GM23338 (cell line): Measurements from ENCODE around the gene FBXO47. TPM values are rescaled to one million over a fixed set of nuclear protein-coding genes. Genes with fewer than 3 reads are reported as not detected.

Experiments
- ATAC-seq: fragments of 200-7000 bp; cut with Tn5 transposase; 3 replicates; pipeline ENCODE4 v1.9.1; 2020
- DNase-seq: peaks from one replicate; pipeline ENCODE4 v3.0.0-alpha.2; 2015; ENCODE audit warnings: low spot score
- H2AFZ ChIP-seq: fragments of 200-600 bp; sonication (generic); 2 replicates; pipeline ENCODE4 v1.8.0; 2016; ENCODE audit warnings: antibody characterized with exemption, mild to moderate bottlenecking, moderate library complexity
- H3F3A ChIP-seq: fragments of 200-600 bp; sonication (generic); replicated peaks from 2 replicates; pipeline ENCODE4 v1.8.0; 2017; ENCODE audit warnings: antibody characterized with exemption, mixed run types, low read depth
- H3K27ac ChIP-seq: fragments of 200-600 bp; sonication (generic); 2 replicates; pipeline ENCODE4 v1.6.1; 2016; ENCODE audit warnings: low read depth
- H3K27me3 ChIP-seq: fragments of 200-600 bp; sonication (generic); 2 replicates; pipeline ENCODE4 v1.8.0; 2016; ENCODE audit warnings: mild to moderate bottlenecking, mixed run types, moderate library complexity; ENCODE audit not compliant: insufficient read depth
- H3K36me3 ChIP-seq: fragments of 200-600 bp; sonication (generic); 2 replicates; pipeline ENCODE4 v1.8.0; 2016; ENCODE audit warnings: mild to moderate bottlenecking; ENCODE audit not compliant: insufficient read depth
- H3K4me1 ChIP-seq: fragments of 200-600 bp; sonication (generic); 2 replicates; pipeline ENCODE4 v1.8.0; 2016; ENCODE audit warnings: mild to moderate bottlenecking, moderate library complexity; ENCODE audit not compliant: insufficient read depth
- H3K4me2 ChIP-seq: fragments of 200-600 bp; sonication (generic); 2 replicates; pipeline ENCODE4 v1.7.1; 2017; ENCODE audit warnings: mixed run types
- H3K4me3 ChIP-seq: fragments of 200-600 bp; sonication (generic); 2 replicates; pipeline ENCODE4 v1.6.1; 2016; ENCODE audit warnings: mixed run types
- H3K79me2 ChIP-seq: fragments of 200-600 bp; sonication (generic); replicated peaks from 2 replicates; pipeline ENCODE4 v1.8.0; 2017; ENCODE audit warnings: mild to moderate bottlenecking; ENCODE audit not compliant: insufficient read depth
- H3K9me2 ChIP-seq: fragments of 200-600 bp; sonication (generic); 2 replicates; pipeline ENCODE4 v1.8.0; 2017; ENCODE audit not compliant: insufficient read depth
- H4K20me1 ChIP-seq: fragments of 200-600 bp; sonication (generic); replicated peaks from 2 replicates; pipeline ENCODE4 v1.8.0; 2017; ENCODE audit warnings: mild to moderate bottlenecking; ENCODE audit not compliant: insufficient read depth
- H3K27ac Mint-ChIP-seq: 2 replicates; pipeline ENCODE4 v1.8.0; 2020; ENCODE audit warnings: inconsistent platforms, mild to moderate bottlenecking, moderate library complexity, mixed read lengths
- H3K27me3 Mint-ChIP-seq: 3 replicates; pipeline ENCODE4 v1.8.0; 2022; ENCODE audit warnings: low read depth, mild to moderate bottlenecking, moderate library complexity, mixed read lengths, inconsistent platforms; ENCODE audit not compliant: insufficient read depth, poor library complexity
- H3K36me3 Mint-ChIP-seq: 3 replicates; pipeline ENCODE4 v1.8.0; 2021; ENCODE audit warnings: low read depth, mild to moderate bottlenecking, inconsistent platforms, moderate library complexity, mixed read lengths
- H3K4me1 Mint-ChIP-seq: 3 replicates; pipeline ENCODE4 v1.8.0; 2020; ENCODE audit warnings: mild to moderate bottlenecking, inconsistent platforms, mixed read lengths
- H3K4me3 Mint-ChIP-seq: 3 replicates; pipeline ENCODE4 v1.8.0; 2021; ENCODE audit warnings: moderate library complexity, mild to moderate bottlenecking, inconsistent platforms, mixed read lengths
- H3K9me3 Mint-ChIP-seq: 3 replicates; pipeline ENCODE4 v1.8.0; 2020; ENCODE audit warnings: moderate library complexity, mild to moderate bottlenecking, inconsistent platforms, mixed read lengths
- CREB1 ChIP-seq: fragments of 250-450 bp; sonication (Bioruptor Pico); IDR thresholded peaks from 2 replicates; pipeline ENCODE4 v1.5.0; 2020; ENCODE audit warnings: low read depth, mild to moderate bottlenecking, moderate library complexity
- EZH2 ChIP-seq: fragments of 200-600 bp; sonication (generic); IDR thresholded peaks from one replicate; pipeline ENCODE4 v1.8.0; 2017; ENCODE audit warnings: antibody characterized with exemption, mild to moderate bottlenecking, low read depth; ENCODE audit not compliant: unreplicated experiment
- EZH2phosphoT487 ChIP-seq: fragments of 200-600 bp; sonication (generic); IDR thresholded peaks from one replicate; pipeline ENCODE4 v1.8.1; 2018; ENCODE audit warnings: antibody characterized with exemption; ENCODE audit not compliant: unreplicated experiment
- JUNB ChIP-seq: IDR thresholded peaks from one replicate; pipeline ENCODE4 v1.6.1; 2016; ENCODE audit warnings: antibody characterized with exemption; ENCODE audit not compliant: unreplicated experiment
- NANOG ChIP-seq: IDR thresholded peaks from 2 replicates; pipeline ENCODE4 v1.6.1; 2016; ENCODE audit warnings: antibody characterized with exemption, borderline replicate concordance
- POLR2AphosphoS5 ChIP-seq: IDR thresholded peaks from 2 replicates; pipeline ENCODE4 v1.6.1; 2016; ENCODE audit warnings: antibody characterized with exemption, low read depth
- STAT1 ChIP-seq: IDR thresholded peaks from one replicate; pipeline ENCODE4 v1.6.1; 2016; ENCODE audit warnings: antibody characterized with exemption; ENCODE audit not compliant: unreplicated experiment
- ZNF114 ChIP-seq: fragments of 250-450 bp; sonication (Bioruptor Pico); IDR thresholded peaks from 2 replicates; pipeline ENCODE4 v1.5.0; 2020; ENCODE audit warnings: mild to moderate bottlenecking, moderate library complexity
- ZNF331 ChIP-seq: fragments of 250-450 bp; sonication (Bioruptor Pico); IDR thresholded peaks from 2 replicates; pipeline ENCODE4 v1.5.0; 2020; ENCODE audit warnings: low read depth, mild to moderate bottlenecking, moderate library complexity
- polyA plus RNA-seq: library from polyadenylated mRNA; unstranded; fragments of >200 nt; fragmentation: Nextera tagmentation; extraction: Ambion mirVana; gene quantifications from 2 replicates; pipeline ENCODE4 v1.2.1, GENCODE V29; 2016
- total RNA-seq: library from RNA; depleted of rRNA; stranded (reverse); fragments of >200 nt; shearing (Covaris generic); gene quantifications from 2 replicates; pipeline ENCODE4 v1.2.3, GENCODE V29; 2014
- TF ChIP-seq, protein P1 (sequence below), 2 experiments: fragments of 200-600 bp in 1 of 2; sonication (generic) in 1 of 2; conservative IDR thresholded peaks; 2 replicates each; pipeline versions ENCODE4 v1.5.1 to v1.6.1; 2016 to 2017; ENCODE audit warnings: antibody characterized with exemption in 2 of 2, low read depth in 2 of 2, mild to moderate bottlenecking in 2 of 2, moderate library complexity in 1 of 2
- TF ChIP-seq, protein P2 (sequence below): fragments of 250-450 bp; sonication (Bioruptor Pico); IDR thresholded peaks from 2 replicates; pipeline ENCODE4 v1.5.0; 2020; ENCODE audit warnings: mild to moderate bottlenecking, moderate library complexity
- TF ChIP-seq, protein P3 (sequence below): IDR thresholded peaks from one replicate; pipeline ENCODE4 v1.6.1; 2018; ENCODE audit warnings: antibody characterized with exemption; ENCODE audit not compliant: unreplicated experiment

Gene FBXO47
- total and polyA plus RNA-seq, 2 experiments from 2014 or later, result not detected

DNA sequence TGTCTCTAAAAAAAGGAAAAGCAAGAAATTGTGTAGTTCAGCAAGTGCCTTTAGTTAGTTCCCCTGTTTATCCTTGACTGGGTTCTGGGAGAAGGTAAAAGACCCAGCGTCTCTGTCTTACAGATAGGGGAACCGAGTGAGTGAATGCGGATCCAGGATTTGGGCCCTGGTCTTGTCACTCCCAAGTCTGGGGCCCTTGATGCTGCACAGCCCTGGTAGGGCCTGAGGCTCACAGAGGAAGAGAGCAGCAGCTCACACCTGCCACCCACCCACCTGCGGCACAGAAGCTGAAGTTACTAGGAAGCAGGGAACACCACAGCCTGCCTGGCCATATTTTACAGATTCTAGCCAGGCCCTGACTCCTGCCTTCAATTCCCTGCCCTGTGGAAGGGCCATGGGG is 75.1 kb downstream of the FBXO47 start (continued):
- TF ChIP-seq, protein P1, sequence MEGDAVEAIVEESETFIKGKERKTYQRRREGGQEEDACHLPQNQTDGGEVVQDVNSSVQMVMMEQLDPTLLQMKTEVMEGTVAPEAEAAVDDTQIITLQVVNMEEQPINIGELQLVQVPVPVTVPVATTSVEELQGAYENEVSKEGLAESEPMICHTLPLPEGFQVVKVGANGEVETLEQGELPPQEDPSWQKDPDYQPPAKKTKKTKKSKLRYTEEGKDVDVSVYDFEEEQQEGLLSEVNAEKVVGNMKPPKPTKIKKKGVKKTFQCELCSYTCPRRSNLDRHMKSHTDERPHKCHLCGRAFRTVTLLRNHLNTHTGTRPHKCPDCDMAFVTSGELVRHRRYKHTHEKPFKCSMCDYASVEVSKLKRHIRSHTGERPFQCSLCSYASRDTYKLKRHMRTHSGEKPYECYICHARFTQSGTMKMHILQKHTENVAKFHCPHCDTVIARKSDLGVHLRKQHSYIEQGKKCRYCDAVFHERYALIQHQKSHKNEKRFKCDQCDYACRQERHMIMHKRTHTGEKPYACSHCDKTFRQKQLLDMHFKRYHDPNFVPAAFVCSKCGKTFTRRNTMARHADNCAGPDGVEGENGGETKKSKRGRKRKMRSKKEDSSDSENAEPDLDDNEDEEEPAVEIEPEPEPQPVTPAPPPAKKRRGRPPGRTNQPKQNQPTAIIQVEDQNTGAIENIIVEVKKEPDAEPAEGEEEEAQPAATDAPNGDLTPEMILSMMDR (conservative IDR thresholded peaks at IDR 0.05; ENCODE audit: low read depth in 2 of 2), result no peak
- TF ChIP-seq, protein P2, sequence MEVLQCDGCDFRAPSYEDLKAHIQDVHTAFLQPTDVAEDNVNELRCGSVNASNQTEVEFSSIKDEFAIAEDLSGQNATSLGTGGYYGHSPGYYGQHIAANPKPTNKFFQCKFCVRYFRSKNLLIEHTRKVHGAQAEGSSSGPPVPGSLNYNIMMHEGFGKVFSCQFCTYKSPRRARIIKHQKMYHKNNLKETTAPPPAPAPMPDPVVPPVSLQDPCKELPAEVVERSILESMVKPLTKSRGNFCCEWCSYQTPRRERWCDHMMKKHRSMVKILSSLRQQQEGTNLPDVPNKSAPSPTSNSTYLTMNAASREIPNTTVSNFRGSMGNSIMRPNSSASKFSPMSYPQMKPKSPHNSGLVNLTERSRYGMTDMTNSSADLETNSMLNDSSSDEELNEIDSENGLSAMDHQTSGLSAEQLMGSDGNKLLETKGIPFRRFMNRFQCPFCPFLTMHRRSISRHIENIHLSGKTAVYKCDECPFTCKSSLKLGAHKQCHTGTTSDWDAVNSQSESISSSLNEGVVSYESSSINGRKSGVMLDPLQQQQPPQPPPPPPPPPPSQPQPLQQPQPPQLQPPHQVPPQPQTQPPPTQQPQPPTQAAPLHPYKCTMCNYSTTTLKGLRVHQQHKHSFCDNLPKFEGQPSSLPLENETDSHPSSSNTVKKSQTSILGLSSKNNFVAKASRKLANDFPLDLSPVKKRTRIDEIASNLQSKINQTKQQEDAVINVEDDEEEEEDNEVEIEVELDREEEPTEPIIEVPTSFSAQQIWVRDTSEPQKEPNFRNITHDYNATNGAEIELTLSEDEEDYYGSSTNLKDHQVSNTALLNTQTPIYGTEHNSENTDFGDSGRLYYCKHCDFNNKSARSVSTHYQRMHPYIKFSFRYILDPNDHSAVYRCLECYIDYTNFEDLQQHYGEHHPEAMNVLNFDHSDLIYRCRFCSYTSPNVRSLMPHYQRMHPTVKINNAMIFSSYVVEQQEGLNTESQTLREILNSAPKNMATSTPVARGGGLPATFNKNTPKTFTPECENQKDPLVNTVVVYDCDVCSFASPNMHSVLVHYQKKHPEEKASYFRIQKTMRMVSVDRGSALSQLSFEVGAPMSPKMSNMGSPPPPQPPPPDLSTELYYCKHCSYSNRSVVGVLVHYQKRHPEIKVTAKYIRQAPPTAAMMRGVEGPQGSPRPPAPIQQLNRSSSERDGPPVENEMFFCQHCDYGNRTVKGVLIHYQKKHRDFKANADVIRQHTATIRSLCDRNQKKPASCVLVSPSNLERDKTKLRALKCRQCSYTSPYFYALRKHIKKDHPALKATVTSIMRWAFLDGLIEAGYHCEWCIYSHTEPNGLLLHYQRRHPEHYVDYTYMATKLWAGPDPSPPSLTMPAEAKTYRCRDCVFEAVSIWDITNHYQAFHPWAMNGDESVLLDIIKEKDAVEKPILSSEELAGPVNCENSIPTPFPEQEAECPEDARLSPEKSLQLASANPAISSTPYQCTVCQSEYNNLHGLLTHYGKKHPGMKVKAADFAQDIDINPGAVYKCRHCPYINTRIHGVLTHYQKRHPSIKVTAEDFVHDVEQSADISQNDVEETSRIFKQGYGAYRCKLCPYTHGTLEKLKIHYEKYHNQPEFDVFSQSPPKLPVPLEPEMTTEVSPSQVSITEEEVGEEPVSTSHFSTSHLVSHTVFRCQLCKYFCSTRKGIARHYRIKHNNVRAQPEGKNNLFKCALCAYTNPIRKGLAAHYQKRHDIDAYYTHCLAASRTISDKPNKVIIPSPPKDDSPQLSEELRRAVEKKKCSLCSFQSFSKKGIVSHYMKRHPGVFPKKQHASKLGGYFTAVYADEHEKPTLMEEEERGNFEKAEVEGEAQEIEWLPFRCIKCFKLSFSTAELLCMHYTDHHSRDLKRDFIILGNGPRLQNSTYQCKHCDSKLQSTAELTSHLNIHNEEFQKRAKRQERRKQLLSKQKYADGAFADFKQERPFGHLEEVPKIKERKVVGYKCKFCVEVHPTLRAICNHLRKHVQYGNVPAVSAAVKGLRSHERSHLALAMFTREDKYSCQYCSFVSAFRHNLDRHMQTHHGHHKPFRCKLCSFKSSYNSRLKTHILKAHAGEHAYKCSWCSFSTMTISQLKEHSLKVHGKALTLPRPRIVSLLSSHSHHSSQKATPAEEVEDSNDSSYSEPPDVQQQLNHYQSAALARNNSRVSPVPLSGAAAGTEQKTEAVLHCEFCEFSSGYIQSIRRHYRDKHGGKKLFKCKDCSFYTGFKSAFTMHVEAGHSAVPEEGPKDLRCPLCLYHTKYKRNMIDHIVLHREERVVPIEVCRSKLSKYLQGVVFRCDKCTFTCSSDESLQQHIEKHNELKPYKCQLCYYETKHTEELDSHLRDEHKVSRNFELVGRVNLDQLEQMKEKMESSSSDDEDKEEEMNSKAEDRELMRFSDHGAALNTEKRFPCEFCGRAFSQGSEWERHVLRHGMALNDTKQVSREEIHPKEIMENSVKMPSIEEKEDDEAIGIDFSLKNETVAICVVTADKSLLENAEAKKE (CRISPR knock-in tag), result no peak
- TF ChIP-seq NANOG (no peak), JUNB (no peak), ZNF114 (CRISPR knock-in tag) (no peak), EZH2 (no peak)

DNA sequence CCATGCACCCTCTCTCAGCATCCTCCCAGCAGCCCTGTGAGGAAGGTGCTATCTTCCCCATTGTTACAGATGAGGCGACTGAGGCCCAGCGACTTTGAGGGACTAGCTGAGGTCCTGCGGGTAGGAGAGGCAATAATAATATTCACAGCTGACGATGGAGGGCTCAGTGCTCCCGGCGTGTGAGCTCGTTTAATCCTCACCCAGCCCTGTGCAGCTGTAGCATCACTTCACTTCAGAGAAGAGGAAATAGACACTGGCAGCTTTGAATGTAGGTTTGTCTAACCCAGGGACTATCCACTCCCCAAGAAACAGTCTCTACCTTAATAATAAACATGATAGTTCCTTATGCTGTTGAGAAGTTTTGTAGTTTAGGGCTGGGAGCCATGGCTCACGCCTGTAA is 75.8 kb downstream of the FBXO47 start:
- Mint-ChIP-seq H3K27me3 (peaks cover under 1% of the 10 kb centered on the region), H3K9me3 (no peaks in the 10 kb centered on the region), H3K27ac (no peak overlapping the region), H3K4me1 (peaks cover 24% of the 10 kb centered on the region), H3K4me3 (no peak overlapping the region), H3K36me3 (peaks cover 44% of the 10 kb centered on the region)
- no peak overlapping the region for H2AFZ ChIP-seq
- H3K4me2 ChIP-seq, result no peak overlapping the region
- H4K20me1 ChIP-seq, result peaks cover 7% of the 10 kb centered on the region; the same call in 1 of the 2 replicates
- H3K9me2 ChIP-seq, result no peaks in the 10 kb centered on the region
- H3K36me3 ChIP-seq, result no peaks in the 10 kb centered on the region
- no peaks in the 10 kb centered on the region for H3F3A ChIP-seq
- DNase-seq (no peak), ATAC-seq (no peak)
- H3K27me3 ChIP-seq, result no peaks in the 10 kb centered on the region
- H3K4me3 ChIP-seq, result no peak overlapping the region
- 0 out of 2 replicates have a peak overlapping the region, but pooled peaks have one; percentile 39 for H3K27ac ChIP-seq
- H3K79me2 ChIP-seq, result peaks cover 37% of the 10 kb centered on the region
- peaks cover 14% of the 10 kb centered on the region for H3K4me1 ChIP-seq
- TF ChIP-seq CREB1 (CRISPR knock-in tag) (no peak), POLR2AphosphoS5 (no peak), EZH2 (no peak), JUNB (no peak), NANOG (no peak), ZNF331 (CRISPR knock-in tag) (no peak), ZNF114 (CRISPR knock-in tag) (no peak), STAT1 (no peak), EZH2phosphoT487 (no peak)
- TF ChIP-seq, protein P3, sequence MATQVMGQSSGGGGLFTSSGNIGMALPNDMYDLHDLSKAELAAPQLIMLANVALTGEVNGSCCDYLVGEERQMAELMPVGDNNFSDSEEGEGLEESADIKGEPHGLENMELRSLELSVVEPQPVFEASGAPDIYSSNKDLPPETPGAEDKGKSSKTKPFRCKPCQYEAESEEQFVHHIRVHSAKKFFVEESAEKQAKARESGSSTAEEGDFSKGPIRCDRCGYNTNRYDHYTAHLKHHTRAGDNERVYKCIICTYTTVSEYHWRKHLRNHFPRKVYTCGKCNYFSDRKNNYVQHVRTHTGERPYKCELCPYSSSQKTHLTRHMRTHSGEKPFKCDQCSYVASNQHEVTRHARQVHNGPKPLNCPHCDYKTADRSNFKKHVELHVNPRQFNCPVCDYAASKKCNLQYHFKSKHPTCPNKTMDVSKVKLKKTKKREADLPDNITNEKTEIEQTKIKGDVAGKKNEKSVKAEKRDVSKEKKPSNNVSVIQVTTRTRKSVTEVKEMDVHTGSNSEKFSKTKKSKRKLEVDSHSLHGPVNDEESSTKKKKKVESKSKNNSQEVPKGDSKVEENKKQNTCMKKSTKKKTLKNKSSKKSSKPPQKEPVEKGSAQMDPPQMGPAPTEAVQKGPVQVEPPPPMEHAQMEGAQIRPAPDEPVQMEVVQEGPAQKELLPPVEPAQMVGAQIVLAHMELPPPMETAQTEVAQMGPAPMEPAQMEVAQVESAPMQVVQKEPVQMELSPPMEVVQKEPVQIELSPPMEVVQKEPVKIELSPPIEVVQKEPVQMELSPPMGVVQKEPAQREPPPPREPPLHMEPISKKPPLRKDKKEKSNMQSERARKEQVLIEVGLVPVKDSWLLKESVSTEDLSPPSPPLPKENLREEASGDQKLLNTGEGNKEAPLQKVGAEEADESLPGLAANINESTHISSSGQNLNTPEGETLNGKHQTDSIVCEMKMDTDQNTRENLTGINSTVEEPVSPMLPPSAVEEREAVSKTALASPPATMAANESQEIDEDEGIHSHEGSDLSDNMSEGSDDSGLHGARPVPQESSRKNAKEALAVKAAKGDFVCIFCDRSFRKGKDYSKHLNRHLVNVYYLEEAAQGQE, result no peak
